ENCODE measurements around the gene OBSL1. TPM values are rescaled to one million over a fixed set of nuclear protein-coding genes. Genes with fewer than 3 reads are reported as not detected.

OBSL1 gene
- total and polyA plus RNA-seq, 2 of the 4 experiments (the other 2 are of a cell fraction), result 21.5 to 51.2 TPM

DNA sequence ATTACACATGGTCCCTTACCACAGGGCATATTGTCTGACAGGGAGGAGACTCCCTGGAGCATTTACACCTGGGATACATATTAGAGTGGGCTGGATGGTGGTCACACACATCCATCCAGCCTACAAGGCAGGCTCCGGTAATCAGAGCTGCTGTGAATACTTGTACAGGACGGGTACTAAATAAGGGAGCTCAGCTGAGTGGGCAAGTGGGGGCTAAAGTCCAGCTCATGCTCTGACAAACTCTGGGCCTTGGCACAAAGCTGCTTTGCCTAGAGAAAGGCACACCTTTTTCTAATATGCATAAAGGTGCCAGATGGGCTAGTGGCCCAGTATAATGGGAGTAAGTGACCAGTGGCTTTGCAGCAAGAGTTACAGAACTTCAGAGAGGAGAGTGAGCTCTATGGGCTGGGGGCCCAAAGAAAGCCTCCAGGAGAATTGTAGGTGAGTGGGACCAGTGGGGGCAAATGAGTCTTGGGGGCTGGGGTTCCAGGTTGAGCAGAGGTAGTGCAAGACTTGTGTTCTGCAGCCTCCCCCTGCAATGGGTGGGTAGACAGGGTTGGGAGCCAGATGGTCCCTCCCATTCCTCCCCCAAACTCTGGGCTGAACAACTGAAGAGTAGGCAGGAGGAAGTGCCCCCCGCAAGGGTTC is 25.9 kb downstream of the OBSL1 start:
- H2AFZ ChIP-seq (replicated peaks; ENCODE audit: low read length, poor library complexity), result no peak overlapping the region
- H3K27me3 ChIP-seq (ENCODE audit: control insufficient read depth, insufficient read depth, low read length), result no peaks in the 10 kb centered on the region
- TF ChIP-seq, protein P1, sequence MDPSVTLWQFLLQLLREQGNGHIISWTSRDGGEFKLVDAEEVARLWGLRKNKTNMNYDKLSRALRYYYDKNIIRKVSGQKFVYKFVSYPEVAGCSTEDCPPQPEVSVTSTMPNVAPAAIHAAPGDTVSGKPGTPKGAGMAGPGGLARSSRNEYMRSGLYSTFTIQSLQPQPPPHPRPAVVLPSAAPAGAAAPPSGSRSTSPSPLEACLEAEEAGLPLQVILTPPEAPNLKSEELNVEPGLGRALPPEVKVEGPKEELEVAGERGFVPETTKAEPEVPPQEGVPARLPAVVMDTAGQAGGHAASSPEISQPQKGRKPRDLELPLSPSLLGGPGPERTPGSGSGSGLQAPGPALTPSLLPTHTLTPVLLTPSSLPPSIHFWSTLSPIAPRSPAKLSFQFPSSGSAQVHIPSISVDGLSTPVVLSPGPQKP (IDR thresholded peaks at IDR 0.05; ENCODE audit: borderline replicate concordance, low read depth, low read length), result no peak
- no peak for TF ChIP-seq RFX5 (IDR thresholded peaks at IDR 0.05; ENCODE audit: low read depth, low read length)
- TF ChIP-seq RAD21 (IDR thresholded peaks at IDR 0.05; ENCODE audit: low read length), result no peak
- TF ChIP-seq NFE2L2 (IDR thresholded peaks at IDR 0.05; ENCODE audit: low read depth, low read length), result no peak
- no peak for TF ChIP-seq SMC3 (IDR thresholded peaks at IDR 0.05; ENCODE audit: low read depth, low read length)
- no peak for TF ChIP-seq CEBPB (IDR thresholded peaks at IDR 0.05; ENCODE audit: low read depth, low read length)
- H2BK20ac ChIP-seq (ENCODE audit: low read depth, low read length), result no peak overlapping the region
- H4K91ac ChIP-seq (ENCODE audit: insufficient read depth, low read depth, low read length), result no peak overlapping the region
- no peak overlapping the region for H3K56ac ChIP-seq (ENCODE audit: extremely low read depth, insufficient read depth, low read length)
- H3K9me3 ChIP-seq (ENCODE audit: control insufficient read depth, insufficient read depth, low read length), result no peaks in the 10 kb centered on the region
- H4K5ac ChIP-seq (ENCODE audit: low read depth, low read length), result no peak overlapping the region
- POLR2A ChIA-PET (ENCODE audit: unreplicated experiment), result no interaction called here
- no peak overlapping the region for H3K27ac ChIP-seq (ENCODE audit: insufficient read depth, low read length)
- H3K4me1 ChIP-seq (ENCODE audit: control insufficient read depth, insufficient read depth, low read length), result peaks cover 9% of the 10 kb centered on the region
- H4K8ac ChIP-seq (ENCODE audit: low read depth in 2 of 2, low read length in 2 of 2), result no peak overlapping the region
- H3K18ac ChIP-seq (ENCODE audit: low read depth, low read length), result no peak overlapping the region
- intact Hi-C loops (cut with micrococcal nuclease) (no loop called here), dilution Hi-C loops (cut with HindIII; ENCODE audit: low sequenced_read_pairs, unreplicated experiment) (no loop called here), in situ Hi-C loops (cut with MboI; ENCODE audit: low sequenced_read_pairs) (no loop called here)
- no peak overlapping the region for H2BK15ac ChIP-seq (ENCODE audit: low read depth, low read length)
- H3K4me3 ChIP-seq (ENCODE audit: insufficient read depth, low read depth, low read length), result no peak overlapping the region
- no peak overlapping the region for H2BK120ac ChIP-seq (ENCODE audit: low read depth, low read length)
- H3K14ac ChIP-seq (replicated peaks; ENCODE audit: low read depth, low read length), result no peak overlapping the region
- CTCF ChIA-PET, result no interaction called here
- no peak overlapping the region for H2AK9ac ChIP-seq (replicated peaks; ENCODE audit: low read depth, low read length, poor library complexity)
- H3K4ac ChIP-seq (ENCODE audit: low read depth, low read length), result no peak overlapping the region
- peaks cover 2% of the 10 kb centered on the region; the same call in 1 of the 2 replicates for H3K9me1 ChIP-seq (ENCODE audit: insufficient read depth, low read length)
- ATAC-seq (ENCODE audit: low read depth), result no peak
- no CpG with 5 or more reads among the region's 3 CpGs for WGBS, 2 experiments (ENCODE audit: extremely low coverage in 2 of 2, insufficient read length in 1 of 2)
- H2AK5ac ChIP-seq (ENCODE audit: low read depth, low read length), result no peak overlapping the region
- no peak overlapping the region for H3K4me2 ChIP-seq (ENCODE audit: low read depth, low read length)
- no peak overlapping the region for H3K9ac ChIP-seq (ENCODE audit: low read depth, low read length)
- H3K36me3 ChIP-seq (ENCODE audit: control insufficient read depth, insufficient read depth, low read length), result peaks cover 12% of the 10 kb centered on the region
- no peak overlapping the region for H2BK5ac ChIP-seq (ENCODE audit: low read depth, low read length, poor library complexity, severe bottlenecking)
- peaks cover 6 to 22% of the 10 kb centered on the region in 2 experiments; a peak in 3 of 4 replicates for H3K79me1 ChIP-seq (ENCODE audit: low read depth in 1 of 2, low read length in 2 of 2)
- BruUV-seq (replicated peaks), result no TSS peak
- H4K20me1 ChIP-seq (ENCODE audit: insufficient read depth, low read length), result peaks cover 24% of the 10 kb centered on the region
- H3K23ac ChIP-seq (ENCODE audit: low read depth, low read length), result no peak overlapping the region
- no peak for DNase-seq
